Prostate gland (tissue), 2 donors: ENCODE results near the gene PTPRG.

Source experiments
- CTCF ChIP-seq, 4 experiments: fragments of 200-600 bp in 2 of 4; fragments of 450-650 bp in 2 of 4; sonication (generic) in 2 of 4; IDR thresholded peaks; 1 replicate in 3 of 4; 2 replicates in 1 of 4; pipeline ENCODE4 v1.5.1; 2016 to 2019; ENCODE audit warnings: antibody characterized with exemption in 4 of 4, mild to moderate bottlenecking in 2 of 4, moderate library complexity in 2 of 4
- POLR2A ChIP-seq: fragments of 450-650 bp; IDR thresholded peaks from one replicate; pipeline ENCODE4 v1.6.1; 2016; ENCODE audit warnings: antibody characterized with exemption, mild to moderate bottlenecking
- POLR2AphosphoS5 ChIP-seq: sonication (generic); formaldehyde crosslinking; IDR thresholded peaks from one replicate; pipeline ENCODE4 v1.6.1; 2017; ENCODE audit warnings: antibody characterized with exemption

GRCh38 chr3:61777483-61777882 lies 216.1 kb downstream of the PTPRG start:
- TF ChIP-seq POLR2A (no peak), CTCF (IDR thresholded peaks at IDR 0.05) (no peak), POLR2AphosphoS5 (no peak)
